Measurements from ENCODE around the gene HDAC1. TPM values are rescaled to one million over a fixed set of nuclear protein-coding genes. Genes with fewer than 3 reads are reported as not detected.
A peak's percentile ranks its signal among the peaks of the same experiment; 100 is the strongest.

The HDAC1 gene
- total and polyA plus RNA-seq, 2 of the 8 experiments (the other 6 are each of a cell fraction or from before 2014, with no cell fraction given) = 111 to 125 TPM

DNA sequence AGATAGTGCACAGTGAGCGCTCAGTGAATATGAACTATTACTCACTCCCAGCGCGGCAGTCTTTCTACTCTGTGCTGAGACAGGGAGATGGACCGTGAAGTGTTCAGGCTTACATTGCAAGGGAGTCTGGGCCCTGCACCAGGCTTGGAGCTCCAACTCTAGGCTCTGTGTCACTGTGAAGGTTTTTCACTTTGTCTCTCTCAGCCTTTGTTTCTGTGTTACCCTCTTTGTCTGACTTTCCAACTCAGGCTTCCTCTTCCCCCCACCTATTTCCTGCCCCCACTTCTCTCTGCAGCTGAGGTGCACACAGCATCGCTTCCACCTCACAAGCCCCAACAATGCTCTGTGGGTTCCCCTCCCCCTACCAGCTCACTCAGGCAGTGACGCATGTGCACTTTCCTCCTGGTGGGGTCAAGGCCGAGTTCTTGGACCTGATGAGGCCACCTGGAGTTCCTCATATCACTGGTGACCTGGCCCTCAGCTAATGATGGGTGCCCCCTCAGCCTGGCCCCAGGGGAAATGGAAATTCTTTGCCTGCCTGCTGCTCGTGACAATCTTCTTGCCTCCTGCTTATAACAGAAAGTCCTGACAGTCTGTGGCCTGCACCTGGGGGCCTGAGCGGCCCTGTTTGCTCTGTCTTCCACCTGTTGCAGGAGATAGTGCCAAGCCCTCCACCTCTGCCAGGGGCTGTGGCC is 41.9 kb upstream of the HDAC1 start:
- Histone ChIP-seq H3K4me2 (ENCODE audit: insufficient read depth in 1 of 2, low read depth in 2 of 2, low read length in 2 of 2) (no peak overlapping the region; a peak in 1 of 4 replicates), H3K23ac (ENCODE audit: insufficient read length) (no peak overlapping the region), H3K4me1 (replicated peaks in 1 of 4; ENCODE audit: control insufficient read depth in 3 of 4, insufficient read depth in 4 of 4, low read length in 3 of 4) (peaks cover 6 to 13% (median 8%) of the 10 kb centered on the region in 4 experiments), H3K4me3 (ENCODE audit: extremely low read depth in 1 of 4, insufficient read depth in 2 of 4, low read depth in 3 of 4, low read length in 4 of 4) (no peak overlapping the region), H3K23me2 (ENCODE audit: low read depth, low read length) (peaks cover 4% of the 10 kb centered on the region; the same call in 1 of the 2 replicates), H4K91ac (replicated peaks; ENCODE audit: insufficient read length, low read length) (peak overlapping the region; percentile 83), H3K27me3 (replicated peaks in 1 of 4; ENCODE audit: control insufficient read depth in 3 of 4, extremely low read depth in 1 of 4, insufficient read depth in 3 of 4, low read length in 3 of 4) (no peaks in the 10 kb centered on the region; a peak in 1 of 7 replicates), H2BK5ac (ENCODE audit: low read depth, low read length) (peak overlapping the region; percentile 88), H3K9me3 (ENCODE audit: insufficient read depth in 2 of 2, low read depth in 1 of 2, low read length in 1 of 2) (no peaks in the 10 kb centered on the region), H2AK5ac (ENCODE audit: low read depth, low read length) (peak overlapping the region; percentile 77; the same call in 1 of the 2 replicates), H3K14ac (ENCODE audit: insufficient read length) (no peak overlapping the region), H3K9ac (replicated peaks in 1 of 4; ENCODE audit: extremely low read depth in 1 of 4, low read depth in 3 of 4, low read length in 3 of 4) (no peak overlapping the region), H4K8ac (ENCODE audit: extremely low read depth, insufficient read depth, low read length) (peak overlapping the region; percentile 73), H2AFZ (ENCODE audit: low read length) (0 out of 2 replicates have a peak overlapping the region, but pooled peaks have one; percentile 26), H3K36me3 (ENCODE audit: control insufficient read depth in 2 of 4, insufficient read depth in 4 of 4, low read length in 3 of 4) (no peaks in the 10 kb centered on the region), H3K56ac (replicated peaks; ENCODE audit: insufficient read length, low read depth, low read length) (no peak overlapping the region), H4K5ac (ENCODE audit: insufficient read length, low read depth, low read length) (no peak overlapping the region), H2BK15ac (ENCODE audit: low read length) (peak overlapping the region; percentile 99), H2BK20ac (ENCODE audit: low read length) (peak overlapping the region; percentile 99), H4K20me1 (replicated peaks in 1 of 2; ENCODE audit: control insufficient read depth in 1 of 2, insufficient read depth in 2 of 2, low read length in 2 of 2) (no peaks in the 10 kb centered on the region), H3K27ac (ENCODE audit: low read depth, low read length) (0 out of 2 replicates have a peak overlapping the region, but pooled peaks have one; percentile 51), H3K4ac (replicated peaks; ENCODE audit: insufficient read length, low read depth, low read length) (peak overlapping the region; percentile 36), H2BK12ac (ENCODE audit: low read depth, low read length) (peak overlapping the region; percentile 86; the same call in 1 of the 2 replicates), H3K79me1 (ENCODE audit: low read depth, low read length) (no peaks in the 10 kb centered on the region), H3K79me2 (ENCODE audit: control insufficient read depth in 1 of 2, insufficient read depth in 2 of 2, low read length in 2 of 2) (no peaks in the 10 kb centered on the region), H3K18ac (ENCODE audit: extremely low read depth, low read length) (peak overlapping the region; percentile 87), H2BK120ac (replicated peaks; ENCODE audit: low read depth, low read length) (peak overlapping the region; percentile 44)
- no peak for DNase-seq (ENCODE audit: low read depth in 1 of 2, low spot score in 2 of 2)
- FAIRE-seq = no peak
- 90% methylated on average over 9 of the region's 9 CpGs; no CpG with 5 or more reads in 1 of the 2 experiments for WGBS, 2 experiments (ENCODE audit: extremely low coverage in 1 of 2, insufficient coverage in 1 of 2, insufficient read length in 1 of 2, insufficient replicate concordance in 2 of 2, low coverage in 1 of 2, low lambda C conversion rate in 2 of 2, missing lambda C conversion rate in 1 of 2)
- ChIA-PET CTCF (ENCODE audit: partially characterized antibody) (interaction anchor here (1.0 to 6.1 kb wide), 11 partner anchors 9 to 78 kb away, joined by 3 to 66 read pairs (median 27); partner anchors contain the start of gene HDAC1), POLR2A (ENCODE audit: partially characterized antibody) (interaction anchor here (0.6 to 6.6 kb wide), 14 partner anchors 10 to 208 kb away, joined by 3 to 59 read pairs (median 3); partner anchors contain the start of genes EIF3I, HDAC1, MARCKSL1 and TMEM234)
- TF ChIP-seq SRF (IDR thresholded peaks at IDR 0.05; ENCODE audit: low read depth, low read length) = no peak
- TF ChIP-seq RNF2 (IDR thresholded peaks at IDR 0.05; ENCODE audit: borderline replicate concordance, low read depth, low read length, missing control alignments, poor library complexity, severe bottlenecking) = no peak
- TF ChIP-seq FOSL1 (IDR thresholded peaks at IDR 0.05; ENCODE audit: insufficient read depth, low read depth, low read length) = no peak
- TF ChIP-seq YY1 (IDR thresholded peaks at IDR 0.05; ENCODE audit: low read depth, low read length) = no peak
- TF ChIP-seq SP4 (IDR thresholded peaks at IDR 0.05; ENCODE audit: low read length) = no peak
- no peak for TF ChIP-seq HDAC2 (IDR thresholded peaks at IDR 0.05; ENCODE audit: borderline replicate concordance in 1 of 2, low read depth in 2 of 2, low read length in 2 of 2)
- no peak for TF ChIP-seq ZNF274 (IDR thresholded peaks at IDR 0.05; ENCODE audit: borderline replicate concordance, extremely low read depth, low read length)
- TF ChIP-seq, protein P1, sequence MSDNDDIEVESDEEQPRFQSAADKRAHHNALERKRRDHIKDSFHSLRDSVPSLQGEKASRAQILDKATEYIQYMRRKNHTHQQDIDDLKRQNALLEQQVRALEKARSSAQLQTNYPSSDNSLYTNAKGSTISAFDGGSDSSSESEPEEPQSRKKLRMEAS (IDR thresholded peaks at IDR 0.05) = no peak
- TF ChIP-seq SUZ12 (IDR thresholded peaks at IDR 0.05; ENCODE audit: low read length) = no peak
- no peak for TF ChIP-seq TCF12 (IDR thresholded peaks at IDR 0.05; ENCODE audit: low read depth, low read length)
- no peak for TF ChIP-seq GABPA (IDR thresholded peaks at IDR 0.05; ENCODE audit: borderline replicate concordance, insufficient read depth, low read length)
